ENCODE measurements around the gene CNTN2. TPM values are rescaled to one million over a fixed set of nuclear protein-coding genes. Genes with fewer than 3 reads are reported as not detected.

CNTN2 gene, protein sequence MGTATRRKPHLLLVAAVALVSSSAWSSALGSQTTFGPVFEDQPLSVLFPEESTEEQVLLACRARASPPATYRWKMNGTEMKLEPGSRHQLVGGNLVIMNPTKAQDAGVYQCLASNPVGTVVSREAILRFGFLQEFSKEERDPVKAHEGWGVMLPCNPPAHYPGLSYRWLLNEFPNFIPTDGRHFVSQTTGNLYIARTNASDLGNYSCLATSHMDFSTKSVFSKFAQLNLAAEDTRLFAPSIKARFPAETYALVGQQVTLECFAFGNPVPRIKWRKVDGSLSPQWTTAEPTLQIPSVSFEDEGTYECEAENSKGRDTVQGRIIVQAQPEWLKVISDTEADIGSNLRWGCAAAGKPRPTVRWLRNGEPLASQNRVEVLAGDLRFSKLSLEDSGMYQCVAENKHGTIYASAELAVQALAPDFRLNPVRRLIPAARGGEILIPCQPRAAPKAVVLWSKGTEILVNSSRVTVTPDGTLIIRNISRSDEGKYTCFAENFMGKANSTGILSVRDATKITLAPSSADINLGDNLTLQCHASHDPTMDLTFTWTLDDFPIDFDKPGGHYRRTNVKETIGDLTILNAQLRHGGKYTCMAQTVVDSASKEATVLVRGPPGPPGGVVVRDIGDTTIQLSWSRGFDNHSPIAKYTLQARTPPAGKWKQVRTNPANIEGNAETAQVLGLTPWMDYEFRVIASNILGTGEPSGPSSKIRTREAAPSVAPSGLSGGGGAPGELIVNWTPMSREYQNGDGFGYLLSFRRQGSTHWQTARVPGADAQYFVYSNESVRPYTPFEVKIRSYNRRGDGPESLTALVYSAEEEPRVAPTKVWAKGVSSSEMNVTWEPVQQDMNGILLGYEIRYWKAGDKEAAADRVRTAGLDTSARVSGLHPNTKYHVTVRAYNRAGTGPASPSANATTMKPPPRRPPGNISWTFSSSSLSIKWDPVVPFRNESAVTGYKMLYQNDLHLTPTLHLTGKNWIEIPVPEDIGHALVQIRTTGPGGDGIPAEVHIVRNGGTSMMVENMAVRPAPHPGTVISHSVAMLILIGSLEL
- polyA plus RNA-seq (2013, experiment 1 of 2): 2.9 TPM
- polyA plus RNA-seq (2013, experiment 2 of 2): 1.6 TPM

DNA sequence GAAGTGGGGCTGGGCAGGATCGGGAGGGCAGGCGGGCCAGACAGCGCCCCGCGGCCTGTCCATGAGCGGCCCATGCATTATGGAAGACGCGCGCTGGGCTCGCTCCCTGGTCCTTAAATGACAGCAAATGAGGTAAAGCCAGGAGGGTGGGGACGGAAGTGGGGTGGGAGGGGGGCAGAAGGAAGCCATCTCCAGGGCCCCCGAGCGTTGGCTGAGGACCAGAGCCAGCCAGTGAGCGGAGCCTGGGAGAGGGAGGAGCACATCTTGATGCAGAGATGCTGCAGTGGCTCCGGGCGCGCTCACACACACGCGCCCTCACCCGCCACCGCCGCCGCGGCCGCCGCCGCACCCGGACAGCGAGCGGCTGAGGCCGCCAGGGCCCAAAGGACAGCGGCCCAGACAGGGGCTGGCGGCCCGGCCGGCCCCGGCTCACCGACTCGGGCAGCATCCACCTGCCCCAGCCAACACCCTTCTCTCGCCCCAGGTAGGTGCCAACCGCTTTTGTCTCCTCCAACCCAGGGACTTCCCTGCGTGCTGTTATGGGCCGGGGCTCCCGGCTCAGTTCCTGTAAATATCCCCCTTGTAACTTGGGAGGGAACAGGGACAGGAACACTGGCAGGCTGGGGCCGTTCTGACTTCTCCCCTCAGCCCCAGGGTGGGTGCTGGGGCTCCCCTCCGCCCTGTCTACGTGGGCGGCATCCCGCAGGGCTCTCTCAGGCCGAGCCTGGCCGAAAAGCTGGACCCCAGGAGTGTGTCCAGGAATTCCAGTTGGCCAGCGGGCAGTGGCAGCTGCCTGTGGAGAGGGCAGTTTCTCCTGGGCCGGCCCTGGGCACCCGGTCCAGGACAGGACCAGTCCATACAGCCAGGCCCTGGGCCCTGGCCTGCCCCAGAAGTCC lies at the start of gene CNTN2:
Gene CNTN2, plus strand, starts transcription at position 302 of the 896 bp plus-strand sequence. CDS start 9,974 bp downstream, outside the sequence.
- no peaks in the 10 kb centered on the region for H3K9me3 ChIP-seq (ENCODE audit: control insufficient read depth, low read length)
- no peak within 1 kb of the TSS for H3K4me3 ChIP-seq (ENCODE audit: extremely low read depth, insufficient read depth, low read length, poor library complexity, severe bottlenecking)
- no peaks in the 10 kb centered on the region for H3K4me1 ChIP-seq (ENCODE audit: control insufficient read depth, insufficient read depth, low read length, poor library complexity, severe bottlenecking)
- H3K36me3 ChIP-seq (ENCODE audit: control insufficient read depth, insufficient read depth, low read length): no peaks in the 10 kb centered on the region
- no peak within 1 kb of the TSS for H3K27ac ChIP-seq (ENCODE audit: low read depth, low read length, severe bottlenecking)
- WGBS, 2 experiments (ENCODE audit: insufficient coverage in 2 of 2): 13 to 15% methylated on average over 24 to 32 of the region's 53 CpGs

DNA sequence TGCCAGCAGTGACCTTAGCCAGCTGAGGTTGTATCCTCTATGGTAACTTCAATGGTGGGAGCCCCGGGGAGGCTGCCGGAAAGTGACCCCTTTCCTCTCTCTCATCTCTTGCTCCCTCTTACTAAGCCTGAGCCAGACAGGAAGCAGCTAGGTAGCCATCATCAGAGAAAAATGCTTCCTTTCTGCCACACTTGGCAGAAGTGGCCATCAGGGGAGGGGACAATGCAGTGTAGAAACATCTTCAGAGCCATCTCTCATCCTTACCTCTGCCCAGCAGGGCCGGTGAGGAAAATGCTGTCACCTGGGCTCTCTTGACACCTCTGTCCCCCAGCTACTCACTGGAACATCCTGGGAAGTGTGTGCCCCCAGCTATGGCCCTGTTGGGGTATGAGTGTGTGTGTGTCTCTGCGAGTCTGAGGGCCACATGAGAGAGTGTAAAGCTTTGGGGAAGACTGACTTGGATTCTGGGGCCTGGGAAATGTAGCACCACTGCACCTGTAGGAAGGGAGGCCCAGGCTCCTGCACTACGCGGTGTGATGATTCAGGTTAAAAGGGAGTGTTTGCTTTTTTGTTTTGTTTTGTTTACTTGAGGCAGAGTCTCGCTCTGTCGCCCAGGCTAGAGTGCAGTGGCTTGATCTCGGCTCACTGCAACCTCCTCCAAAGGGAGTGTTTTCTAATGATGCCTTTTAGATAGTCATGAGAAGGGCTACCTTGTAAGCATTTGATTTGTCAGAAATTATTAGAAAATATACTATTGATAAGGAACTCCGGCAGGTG lies 48.7 kb upstream of the CNTN2 start:
- H3K9me3 ChIP-seq (ENCODE audit: control insufficient read depth, low read length): no peaks in the 10 kb centered on the region
- WGBS, 2 experiments (ENCODE audit: insufficient coverage in 2 of 2): 94 to 95% methylated on average over 6 to 9 of the region's 10 CpGs
- H3K4me1 ChIP-seq (ENCODE audit: control insufficient read depth, insufficient read depth, low read length, poor library complexity, severe bottlenecking): peaks cover 17% of the 10 kb centered on the region
- no peaks in the 10 kb centered on the region for H3K36me3 ChIP-seq (ENCODE audit: control insufficient read depth, insufficient read depth, low read length)
- H3K27ac ChIP-seq (ENCODE audit: low read depth, low read length, severe bottlenecking): no peak overlapping the region
- H3K4me3 ChIP-seq (ENCODE audit: extremely low read depth, insufficient read depth, low read length, poor library complexity, severe bottlenecking): no peak overlapping the region

DNA sequence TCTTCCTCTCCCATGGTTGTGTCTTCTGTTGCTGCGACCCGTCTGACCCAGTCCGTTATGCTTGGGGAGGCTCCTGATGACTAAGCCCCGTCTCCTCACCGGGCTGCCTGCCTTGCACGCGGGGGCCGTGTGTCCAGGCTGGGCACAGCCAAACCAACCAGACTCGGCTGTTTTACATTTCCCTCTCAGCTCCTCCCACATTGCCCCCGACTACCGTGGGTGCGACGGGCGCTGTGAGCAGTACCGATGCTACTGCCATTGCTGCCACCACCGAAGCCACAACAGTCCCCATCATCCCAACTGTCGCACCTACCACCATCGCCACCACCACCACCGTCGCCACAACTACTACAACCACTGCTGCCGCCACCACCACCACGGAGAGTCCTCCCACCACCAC lies 46.0 kb upstream of the CNTN2 start:
- no peak overlapping the region for H3K27ac ChIP-seq (ENCODE audit: low read depth, low read length, severe bottlenecking)
- peaks cover 7% of the 10 kb centered on the region for H3K4me1 ChIP-seq (ENCODE audit: control insufficient read depth, insufficient read depth, low read length, poor library complexity, severe bottlenecking)
- no peak overlapping the region for H3K4me3 ChIP-seq (ENCODE audit: extremely low read depth, insufficient read depth, low read length, poor library complexity, severe bottlenecking)
- 97% methylated on average over 20 to 21 of the region's 22 CpGs for WGBS, 2 experiments (ENCODE audit: insufficient coverage in 2 of 2)
- H3K9me3 ChIP-seq (ENCODE audit: control insufficient read depth, low read length): no peaks in the 10 kb centered on the region
- H3K36me3 ChIP-seq (ENCODE audit: control insufficient read depth, insufficient read depth, low read length): no peaks in the 10 kb centered on the region

DNA sequence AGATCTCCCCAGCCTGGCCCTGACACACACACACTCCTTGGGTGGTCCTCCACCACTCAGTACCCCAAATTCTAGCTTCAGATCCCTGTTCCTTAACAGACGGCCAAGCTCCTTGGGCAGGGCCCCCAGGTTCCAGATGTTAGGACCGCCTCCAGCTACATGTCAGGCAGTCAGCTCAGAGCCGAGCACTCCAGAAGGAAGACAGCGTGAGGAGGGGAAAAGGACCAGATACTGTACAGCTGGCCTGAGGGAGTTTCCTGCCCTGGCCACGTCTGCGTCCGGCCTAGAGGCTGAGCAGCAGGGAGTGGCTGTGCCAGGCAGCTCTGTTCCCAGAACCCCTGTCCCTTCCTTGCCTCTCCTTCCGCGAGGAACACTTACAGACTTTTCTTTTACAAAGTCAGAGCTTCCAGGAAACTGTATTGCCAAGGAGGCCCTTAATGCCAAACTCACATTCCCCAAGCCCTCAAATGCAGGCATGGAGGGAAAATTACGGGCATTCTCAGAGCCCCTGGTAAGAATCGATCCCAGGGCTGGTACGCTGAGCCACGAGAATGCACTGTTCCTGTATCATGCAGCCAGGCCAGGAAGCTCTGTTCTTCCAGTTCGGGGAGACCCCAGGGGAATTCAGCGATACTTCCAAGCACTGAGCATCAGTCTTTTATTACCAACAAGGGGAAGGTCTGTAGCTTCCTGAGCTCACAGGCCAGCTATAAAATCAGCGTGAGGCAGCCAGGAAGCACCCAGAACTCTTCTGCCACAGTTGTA lies 45.2 kb upstream of the CNTN2 start:
- 88 to 89% methylated on average over 16 of the region's 16 CpGs for WGBS, 2 experiments (ENCODE audit: insufficient coverage in 2 of 2)
- Histone ChIP-seq H3K9me3 (ENCODE audit: control insufficient read depth, low read length) (no peaks in the 10 kb centered on the region), H3K36me3 (ENCODE audit: control insufficient read depth, insufficient read depth, low read length) (no peaks in the 10 kb centered on the region), H3K4me1 (ENCODE audit: control insufficient read depth, insufficient read depth, low read length, poor library complexity, severe bottlenecking) (peaks cover 7% of the 10 kb centered on the region), H3K4me3 (ENCODE audit: extremely low read depth, insufficient read depth, low read length, poor library complexity, severe bottlenecking) (no peak overlapping the region), H3K27ac (ENCODE audit: low read depth, low read length, severe bottlenecking) (no peak overlapping the region)

DNA sequence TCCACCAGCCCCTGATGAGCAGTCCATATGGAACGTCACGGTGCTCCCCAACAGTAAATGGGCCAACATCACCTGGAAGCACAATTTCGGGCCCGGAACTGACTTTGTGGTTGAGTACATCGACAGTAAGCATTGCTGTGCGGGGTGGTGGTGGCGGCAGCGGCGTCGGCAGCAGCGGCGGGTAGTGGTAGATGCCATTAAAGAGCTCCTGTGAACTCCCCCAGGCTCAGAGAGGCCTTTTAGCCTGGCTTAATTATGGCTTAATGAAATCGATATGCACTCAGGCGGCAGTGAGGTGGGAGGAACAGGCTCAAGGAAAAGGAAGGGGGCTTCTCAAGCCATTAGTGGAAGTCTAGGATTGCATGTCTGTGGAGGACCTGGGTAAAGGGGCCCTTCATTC lies 41.9 kb upstream of the CNTN2 start:
- no peaks in the 10 kb centered on the region for H3K36me3 ChIP-seq (ENCODE audit: control insufficient read depth, insufficient read depth, low read length)
- H3K27ac ChIP-seq (ENCODE audit: low read depth, low read length, severe bottlenecking): no peak overlapping the region
- H3K9me3 ChIP-seq (ENCODE audit: control insufficient read depth, low read length): no peaks in the 10 kb centered on the region
- H3K4me1 ChIP-seq (ENCODE audit: control insufficient read depth, insufficient read depth, low read length, poor library complexity, severe bottlenecking): peaks cover 3% of the 10 kb centered on the region
- 97% methylated on average over 14 of the region's 14 CpGs for WGBS, 2 experiments (ENCODE audit: insufficient coverage in 2 of 2)
- H3K4me3 ChIP-seq (ENCODE audit: extremely low read depth, insufficient read depth, low read length, poor library complexity, severe bottlenecking): no peak overlapping the region

DNA sequence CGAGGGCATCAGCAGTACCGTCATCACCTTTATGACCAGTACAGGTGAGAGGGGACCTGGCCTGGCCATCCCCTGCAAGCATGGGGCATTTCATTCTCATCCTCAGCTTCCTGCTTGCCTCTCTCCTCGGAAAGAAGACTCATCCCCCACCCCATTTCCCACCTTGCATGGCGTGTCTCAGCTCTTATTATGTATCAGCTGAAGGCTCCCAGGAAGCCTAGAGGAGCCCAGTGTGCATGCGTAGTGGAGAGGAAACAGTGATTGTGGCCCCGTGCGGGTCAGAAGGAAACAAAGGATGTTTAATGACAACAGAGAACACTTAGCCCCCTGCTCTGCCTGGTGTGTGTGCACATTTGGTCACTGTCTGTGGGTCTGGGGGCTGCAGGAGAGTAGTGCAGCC lies 40.3 kb upstream of the CNTN2 start:
- Histone ChIP-seq H3K4me1 (ENCODE audit: control insufficient read depth, insufficient read depth, low read length, poor library complexity, severe bottlenecking) (peaks cover 3% of the 10 kb centered on the region), H3K27ac (ENCODE audit: low read depth, low read length, severe bottlenecking) (no peak overlapping the region), H3K4me3 (ENCODE audit: extremely low read depth, insufficient read depth, low read length, poor library complexity, severe bottlenecking) (no peak overlapping the region), H3K36me3 (ENCODE audit: control insufficient read depth, insufficient read depth, low read length) (no peaks in the 10 kb centered on the region), H3K9me3 (ENCODE audit: control insufficient read depth, low read length) (no peaks in the 10 kb centered on the region)
- 63 to 65% methylated on average over 6 of the region's 7 CpGs for WGBS, 2 experiments (ENCODE audit: insufficient coverage in 2 of 2)

DNA sequence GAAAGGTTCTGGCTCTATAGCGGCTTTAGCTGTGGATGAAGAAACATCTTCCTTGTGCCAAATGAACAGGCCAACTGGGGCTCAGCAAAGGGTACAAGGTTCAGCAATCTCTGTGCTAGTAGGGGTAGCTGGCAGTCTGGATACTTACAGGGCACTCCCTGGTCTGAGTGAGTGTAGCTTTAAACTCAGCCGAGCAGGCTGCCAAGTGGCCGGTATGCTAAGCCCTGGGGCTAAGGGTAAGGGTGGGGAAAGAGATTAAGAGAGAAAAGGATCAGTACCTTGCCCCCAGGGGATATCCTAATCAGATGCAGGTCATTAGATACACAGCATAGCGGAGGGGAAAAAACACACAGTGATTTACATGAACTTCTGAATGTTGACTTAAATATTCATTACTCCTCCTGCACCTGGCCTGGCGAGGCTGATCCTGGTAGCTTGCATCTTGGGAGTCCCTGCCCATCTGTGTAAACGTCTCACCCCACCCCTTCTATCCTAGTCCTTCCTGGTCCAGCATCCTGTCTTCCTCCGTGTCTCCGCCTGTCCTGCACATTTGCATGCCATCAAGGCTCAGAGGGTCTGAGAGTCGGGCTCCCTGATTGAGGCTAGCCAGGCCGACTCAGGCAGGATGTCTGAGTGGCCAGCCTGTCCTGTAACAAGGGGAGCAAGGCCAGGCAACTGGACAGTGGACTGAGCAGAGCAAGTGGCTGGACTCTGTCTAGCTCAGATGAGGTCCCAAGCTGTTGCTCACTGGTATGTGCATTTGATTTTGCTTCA lies 39.5 kb upstream of the CNTN2 start:
- Histone ChIP-seq H3K9me3 (ENCODE audit: control insufficient read depth, low read length) (no peaks in the 10 kb centered on the region), H3K4me1 (ENCODE audit: control insufficient read depth, insufficient read depth, low read length, poor library complexity, severe bottlenecking) (peaks cover 3% of the 10 kb centered on the region), H3K27ac (ENCODE audit: low read depth, low read length, severe bottlenecking) (no peak overlapping the region), H3K36me3 (ENCODE audit: control insufficient read depth, insufficient read depth, low read length) (no peaks in the 10 kb centered on the region), H3K4me3 (ENCODE audit: extremely low read depth, insufficient read depth, low read length, poor library complexity, severe bottlenecking) (no peak overlapping the region)
- WGBS, 2 experiments (ENCODE audit: insufficient coverage in 2 of 2): 58 to 60% methylated on average over 8 to 9 of the region's 10 CpGs

DNA sequence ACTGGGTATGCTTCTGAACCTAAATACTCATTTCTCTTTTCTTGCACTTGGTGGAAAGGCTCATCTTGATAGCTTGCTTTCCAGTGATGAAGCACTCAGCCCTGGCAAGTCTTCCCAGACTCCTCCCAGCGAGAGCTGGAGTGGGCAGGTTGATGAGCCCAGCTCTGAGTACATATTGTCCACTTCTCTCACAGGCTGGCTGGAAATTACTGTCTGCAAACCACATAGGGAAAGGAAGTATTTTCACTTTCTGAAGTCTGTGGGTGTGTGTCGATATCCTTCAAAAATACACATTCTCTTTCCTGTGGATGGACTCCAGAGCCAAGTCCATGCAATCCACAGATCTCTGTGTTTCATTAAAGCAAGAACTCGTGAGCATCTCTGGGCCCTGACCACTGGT lies 38.7 kb upstream of the CNTN2 start:
- 96 to 100% methylated on average over 2 of the region's 3 CpGs for WGBS, 2 experiments (ENCODE audit: insufficient coverage in 2 of 2)
- H3K27ac ChIP-seq (ENCODE audit: low read depth, low read length, severe bottlenecking): no peak overlapping the region
- peaks cover 3% of the 10 kb centered on the region for H3K4me1 ChIP-seq (ENCODE audit: control insufficient read depth, insufficient read depth, low read length, poor library complexity, severe bottlenecking)
- no peak overlapping the region for H3K4me3 ChIP-seq (ENCODE audit: extremely low read depth, insufficient read depth, low read length, poor library complexity, severe bottlenecking)
- H3K9me3 ChIP-seq (ENCODE audit: control insufficient read depth, low read length): no peaks in the 10 kb centered on the region
- no peaks in the 10 kb centered on the region for H3K36me3 ChIP-seq (ENCODE audit: control insufficient read depth, insufficient read depth, low read length)

DNA sequence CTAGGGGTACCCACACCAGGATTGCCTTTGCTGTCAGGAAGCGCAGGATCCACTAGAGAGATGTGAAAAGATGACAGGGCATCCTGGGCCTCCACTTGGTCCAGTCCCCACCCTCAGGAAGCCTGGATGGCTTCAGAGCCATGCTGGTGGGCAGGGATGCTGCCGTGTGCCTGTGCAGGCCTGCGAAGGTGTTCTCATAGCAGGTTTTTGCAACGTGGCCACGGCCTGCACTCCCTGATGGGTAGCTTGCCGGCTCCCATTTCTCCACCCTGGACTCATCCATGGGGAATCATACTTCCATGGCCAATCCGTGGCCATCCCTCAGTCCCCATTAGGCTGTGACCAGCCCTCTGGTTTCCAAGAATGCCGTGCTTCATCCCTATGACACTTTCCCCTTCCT lies 34.1 kb upstream of the CNTN2 start:
- Histone ChIP-seq H3K4me3 (ENCODE audit: extremely low read depth, insufficient read depth, low read length, poor library complexity, severe bottlenecking) (no peak overlapping the region), H3K4me1 (ENCODE audit: control insufficient read depth, insufficient read depth, low read length, poor library complexity, severe bottlenecking) (peaks cover 5% of the 10 kb centered on the region), H3K27ac (ENCODE audit: low read depth, low read length, severe bottlenecking) (no peak overlapping the region), H3K9me3 (ENCODE audit: control insufficient read depth, low read length) (no peaks in the 10 kb centered on the region), H3K36me3 (ENCODE audit: control insufficient read depth, insufficient read depth, low read length) (no peaks in the 10 kb centered on the region)
- 89% methylated on average over 3 to 8 of the region's 8 CpGs for WGBS, 2 experiments (ENCODE audit: insufficient coverage in 2 of 2)
